ENCODE data around the gene RAB39A. TPM values are rescaled to one million over a fixed set of nuclear protein-coding genes. Genes with fewer than 3 reads are reported as not detected.

The RAB39A gene
- total RNA-seq, 2 experiments from 2014 or later: 0.60 to 2.1 TPM

DNA sequence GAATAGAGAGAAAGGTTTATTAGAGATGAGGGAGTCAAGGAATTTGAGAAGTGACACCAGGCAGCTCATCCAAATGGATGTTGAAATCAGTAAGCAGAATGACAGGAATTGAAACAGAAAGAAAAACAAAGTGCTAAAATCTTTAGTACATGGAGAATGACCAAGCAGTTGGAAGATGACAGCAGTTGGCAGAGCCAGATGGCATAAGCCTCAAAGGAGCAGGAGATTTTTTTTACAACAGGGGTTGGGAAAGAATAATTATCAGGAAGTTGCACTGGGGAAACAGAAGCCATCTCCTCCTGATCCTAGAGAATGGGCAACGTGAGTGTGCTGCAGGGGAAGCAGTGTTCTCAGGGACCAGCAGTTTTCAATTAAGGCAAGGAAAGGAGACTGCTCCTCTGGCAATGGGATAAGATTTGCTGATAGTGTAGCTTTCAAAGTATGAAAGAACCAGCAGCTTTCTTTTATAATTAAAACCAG, 28.9 kb downstream of the RAB39A start:
- no peaks in the 10 kb centered on the region for H3K79me2 ChIP-seq (ENCODE audit: insufficient read depth, low read depth, low read length)
- TF ChIP-seq, protein P1, sequence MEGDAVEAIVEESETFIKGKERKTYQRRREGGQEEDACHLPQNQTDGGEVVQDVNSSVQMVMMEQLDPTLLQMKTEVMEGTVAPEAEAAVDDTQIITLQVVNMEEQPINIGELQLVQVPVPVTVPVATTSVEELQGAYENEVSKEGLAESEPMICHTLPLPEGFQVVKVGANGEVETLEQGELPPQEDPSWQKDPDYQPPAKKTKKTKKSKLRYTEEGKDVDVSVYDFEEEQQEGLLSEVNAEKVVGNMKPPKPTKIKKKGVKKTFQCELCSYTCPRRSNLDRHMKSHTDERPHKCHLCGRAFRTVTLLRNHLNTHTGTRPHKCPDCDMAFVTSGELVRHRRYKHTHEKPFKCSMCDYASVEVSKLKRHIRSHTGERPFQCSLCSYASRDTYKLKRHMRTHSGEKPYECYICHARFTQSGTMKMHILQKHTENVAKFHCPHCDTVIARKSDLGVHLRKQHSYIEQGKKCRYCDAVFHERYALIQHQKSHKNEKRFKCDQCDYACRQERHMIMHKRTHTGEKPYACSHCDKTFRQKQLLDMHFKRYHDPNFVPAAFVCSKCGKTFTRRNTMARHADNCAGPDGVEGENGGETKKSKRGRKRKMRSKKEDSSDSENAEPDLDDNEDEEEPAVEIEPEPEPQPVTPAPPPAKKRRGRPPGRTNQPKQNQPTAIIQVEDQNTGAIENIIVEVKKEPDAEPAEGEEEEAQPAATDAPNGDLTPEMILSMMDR (conservative IDR thresholded peaks at IDR 0.05; ENCODE audit: low read length): no peak
- TF ChIP-seq EZH2phosphoT487 (IDR thresholded peaks at IDR 0.05; ENCODE audit: borderline replicate concordance, low read depth, low read length): no peak
- no peaks in the 10 kb centered on the region for H4K20me1 ChIP-seq (ENCODE audit: insufficient read depth, low read length)
- H3K9me3 ChIP-seq (ENCODE audit: low read length): no peaks in the 10 kb centered on the region
- no peak for DNase-seq (ENCODE audit: low spot score)
- ChIA-PET POLR2A (interaction anchor here (0.6 to 0.8 kb wide), 3 partner anchors 12 to 630 kb away, joined by 3 read pairs; no protein-coding TSS in a partner anchor), CTCF (ENCODE audit: unreplicated experiment) (no interaction called here)
- no TSS peak for BruUV-seq (replicated peaks)
- H3K27ac ChIP-seq (ENCODE audit: low read depth, low read length, poor library complexity, severe bottlenecking): no peak overlapping the region
- no peak overlapping the region for H2AFZ ChIP-seq (ENCODE audit: low read length)
- H3K36me3 ChIP-seq (ENCODE audit: insufficient read depth, low read length): no peaks in the 10 kb centered on the region
- H3K4me3 ChIP-seq (ENCODE audit: low read depth, low read length, poor library complexity, severe bottlenecking): no peak overlapping the region
- intact Hi-C loops (cut with micrococcal nuclease; ENCODE audit: unreplicated experiment): no loop called here
- H3K4me2 ChIP-seq (ENCODE audit: low read length): no peak overlapping the region
- H3K9me2 ChIP-seq (ENCODE audit: insufficient read depth, low read length): no peaks in the 10 kb centered on the region
- no peaks in the 10 kb centered on the region for H3K4me1 ChIP-seq (ENCODE audit: insufficient read depth, low read length, poor library complexity, severe bottlenecking)

DNA sequence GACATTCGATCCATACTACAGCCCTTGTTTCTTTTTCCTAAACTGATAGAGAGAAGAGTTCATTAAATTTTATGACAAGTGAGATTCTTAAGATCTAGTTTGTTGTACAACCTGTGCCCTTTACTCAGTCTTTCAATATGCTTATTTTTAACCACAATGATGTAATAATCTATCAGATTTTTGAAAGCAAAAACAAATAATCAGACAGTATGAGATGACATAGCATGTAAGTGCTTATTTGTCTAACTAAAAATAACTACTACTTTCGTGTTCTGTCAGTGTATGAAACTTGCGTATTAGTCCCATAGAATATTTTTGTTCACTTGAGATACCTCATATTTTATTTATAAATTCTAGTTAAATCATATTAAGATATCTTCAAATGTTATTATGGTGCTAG, 33.2 kb downstream of the RAB39A start:
- intact Hi-C loops (cut with micrococcal nuclease; ENCODE audit: unreplicated experiment): no loop called here
- CTCF ChIA-PET (ENCODE audit: unreplicated experiment): no interaction called here
- no peak for DNase-seq (ENCODE audit: low spot score)
- Histone ChIP-seq H3K36me3 (ENCODE audit: insufficient read depth, low read length) (no peaks in the 10 kb centered on the region), H3K4me2 (ENCODE audit: low read length) (no peak overlapping the region), H3K79me2 (ENCODE audit: insufficient read depth, low read depth, low read length) (no peaks in the 10 kb centered on the region), H3K4me1 (ENCODE audit: insufficient read depth, low read length, poor library complexity, severe bottlenecking) (no peaks in the 10 kb centered on the region), H3K4me3 (ENCODE audit: low read depth, low read length, poor library complexity, severe bottlenecking) (no peak overlapping the region), H2AFZ (ENCODE audit: low read length) (no peak overlapping the region), H3K9me3 (ENCODE audit: low read length) (no peaks in the 10 kb centered on the region), H3K27ac (ENCODE audit: low read depth, low read length, poor library complexity, severe bottlenecking) (no peak overlapping the region), H3K9me2 (ENCODE audit: insufficient read depth, low read length) (no peaks in the 10 kb centered on the region), H4K20me1 (ENCODE audit: insufficient read depth, low read length) (no peaks in the 10 kb centered on the region)
- TF ChIP-seq, protein P1 (conservative IDR thresholded peaks at IDR 0.05; ENCODE audit: low read length): no peak
- TF ChIP-seq EZH2phosphoT487 (IDR thresholded peaks at IDR 0.05; ENCODE audit: borderline replicate concordance, low read depth, low read length): no peak
- no TSS peak for BruUV-seq (replicated peaks)
- POLR2A ChIA-PET: no interaction called here

DNA sequence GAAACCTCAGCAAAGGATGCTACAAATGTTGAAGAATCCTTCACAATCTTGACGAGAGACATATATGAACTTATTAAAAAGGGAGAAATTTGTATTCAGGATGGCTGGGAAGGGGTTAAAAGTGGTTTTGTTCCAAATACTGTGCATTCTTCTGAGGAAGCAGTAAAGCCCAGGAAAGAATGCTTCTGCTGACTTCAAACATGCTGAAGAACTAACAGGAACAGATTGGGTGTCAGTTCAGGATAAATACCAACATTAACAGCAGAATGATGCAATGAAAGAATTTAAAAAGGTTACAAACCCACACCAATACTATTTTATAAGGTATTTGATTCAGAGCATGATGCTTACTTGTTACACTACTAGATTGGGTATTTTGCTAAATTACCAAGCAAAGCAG, 33.9 kb downstream of the RAB39A start:
- ChIA-PET POLR2A (no interaction called here), CTCF (ENCODE audit: unreplicated experiment) (no interaction called here)
- H3K4me2 ChIP-seq (ENCODE audit: low read length): no peak overlapping the region
- no peak overlapping the region for H3K4me3 ChIP-seq (ENCODE audit: low read depth, low read length, poor library complexity, severe bottlenecking)
- H3K36me3 ChIP-seq (ENCODE audit: insufficient read depth, low read length): no peaks in the 10 kb centered on the region
- no peaks in the 10 kb centered on the region for H3K9me2 ChIP-seq (ENCODE audit: insufficient read depth, low read length)
- TF ChIP-seq, protein P1 (conservative IDR thresholded peaks at IDR 0.05; ENCODE audit: low read length): no peak
- no peak for TF ChIP-seq EZH2phosphoT487 (IDR thresholded peaks at IDR 0.05; ENCODE audit: borderline replicate concordance, low read depth, low read length)
- H3K4me1 ChIP-seq (ENCODE audit: insufficient read depth, low read length, poor library complexity, severe bottlenecking): no peaks in the 10 kb centered on the region
- no peaks in the 10 kb centered on the region for H3K9me3 ChIP-seq (ENCODE audit: low read length)
- intact Hi-C loops (cut with micrococcal nuclease; ENCODE audit: unreplicated experiment): no loop called here
- DNase-seq (ENCODE audit: low spot score): no peak
- no peak overlapping the region for H2AFZ ChIP-seq (ENCODE audit: low read length)
- H3K27ac ChIP-seq (ENCODE audit: low read depth, low read length, poor library complexity, severe bottlenecking): no peak overlapping the region
- no TSS peak for BruUV-seq (replicated peaks)
- no peaks in the 10 kb centered on the region for H3K79me2 ChIP-seq (ENCODE audit: insufficient read depth, low read depth, low read length)
- H4K20me1 ChIP-seq (ENCODE audit: insufficient read depth, low read length): no peaks in the 10 kb centered on the region
